ENCODE measurements around the gene POU2AF1. TPM values are rescaled to one million over a fixed set of nuclear protein-coding genes. Genes with fewer than 3 reads are reported as not detected.

The POU2AF1 gene
- total and polyA plus RNA-seq, 2 of the 13 experiments (the other 11 are each of a cell fraction or from before 2014, with no cell fraction given), result 1.9 to 3.6 TPM

DNA sequence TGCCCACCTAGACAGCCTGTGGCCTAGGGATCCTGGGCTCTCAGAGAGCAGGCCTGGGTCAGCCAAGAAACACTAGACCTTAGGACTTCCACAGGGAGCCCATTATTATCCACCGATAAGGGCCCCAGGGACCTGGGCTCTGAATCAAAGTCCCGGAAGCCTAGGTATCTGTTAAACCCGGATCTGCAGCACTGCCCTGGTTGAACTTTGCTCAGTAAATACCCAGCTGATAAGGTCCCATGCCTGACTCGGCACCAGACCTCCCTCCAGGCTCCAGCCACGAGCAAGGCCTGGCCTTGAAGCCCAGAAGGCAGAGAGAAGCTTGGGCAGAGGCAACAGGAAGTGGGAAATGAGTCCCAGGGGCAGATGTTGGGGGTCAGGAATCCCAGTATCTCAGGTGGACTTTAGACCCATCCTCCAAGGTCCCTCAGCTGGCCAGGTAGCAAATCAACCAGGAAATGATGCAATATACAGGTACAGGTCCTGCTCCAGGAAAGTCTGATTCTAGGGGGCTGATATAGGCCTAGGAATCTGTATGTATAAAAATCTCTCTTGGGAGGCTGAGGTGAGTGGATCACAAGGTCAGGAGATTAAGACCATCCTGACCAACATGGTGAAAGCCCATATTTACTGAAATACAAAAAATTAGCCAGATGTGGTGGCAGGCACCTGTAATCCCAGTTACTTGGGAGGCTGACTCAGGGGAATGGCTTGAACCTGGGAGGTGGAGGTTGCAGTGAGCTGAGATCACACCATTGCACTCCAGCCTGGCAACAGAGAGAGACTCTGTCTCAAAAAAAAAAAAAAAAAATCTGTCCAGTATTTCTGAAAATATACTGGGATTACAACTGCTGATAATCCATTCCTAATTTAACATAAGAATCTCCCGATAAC is 18.7 kb downstream of the POU2AF1 start (continued):
- TF ChIP-seq, protein P1, sequence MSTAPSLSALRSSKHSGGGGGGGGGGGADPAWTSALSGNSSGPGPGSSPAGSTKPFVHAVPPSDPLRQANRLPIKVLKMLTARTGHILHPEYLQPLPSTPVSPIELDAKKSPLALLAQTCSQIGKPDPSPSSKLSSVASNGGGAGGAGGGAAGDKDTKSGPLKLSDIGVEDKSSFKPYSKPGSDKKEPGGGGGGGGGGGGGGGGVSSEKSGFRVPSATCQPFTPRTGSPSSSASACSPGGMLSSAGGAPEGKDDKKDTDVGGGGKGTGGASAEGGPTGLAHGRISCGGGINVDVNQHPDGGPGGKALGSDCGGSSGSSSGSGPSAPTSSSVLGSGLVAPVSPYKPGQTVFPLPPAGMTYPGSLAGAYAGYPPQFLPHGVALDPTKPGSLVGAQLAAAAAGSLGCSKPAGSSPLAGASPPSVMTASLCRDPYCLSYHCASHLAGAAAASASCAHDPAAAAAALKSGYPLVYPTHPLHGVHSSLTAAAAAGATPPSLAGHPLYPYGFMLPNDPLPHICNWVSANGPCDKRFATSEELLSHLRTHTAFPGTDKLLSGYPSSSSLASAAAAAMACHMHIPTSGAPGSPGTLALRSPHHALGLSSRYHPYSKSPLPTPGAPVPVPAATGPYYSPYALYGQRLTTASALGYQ (CRISPR knock-in tag; IDR thresholded peaks at IDR 0.05), result peak; percentile 95
- 0 out of 2 replicates have a peak, but pooled peaks have one; percentile 17 for TF ChIP-seq ZNF253 (CRISPR knock-in tag; IDR thresholded peaks at IDR 0.05; ENCODE audit: borderline replicate concordance)
- TF ChIP-seq ZNF232 (CRISPR knock-in tag; IDR thresholded peaks at IDR 0.05; ENCODE audit: borderline replicate concordance), result peak; percentile 96; the same call in 1 of the 2 replicates
- peak; percentile 93 for TF ChIP-seq ZMYM4 (CRISPR knock-in tag; IDR thresholded peaks at IDR 0.05)
- TF ChIP-seq RFX5 (IDR thresholded peaks at IDR 0.05; ENCODE audit: low read depth, low read length), result peak; percentile 75; the same call in 1 of the 2 replicates
- TF ChIP-seq GZF1 (CRISPR knock-in tag; IDR thresholded peaks at IDR 0.05), result peak; percentile 68; the same call in 1 of the 2 replicates
- TF ChIP-seq CCDC6 (CRISPR knock-in tag; IDR thresholded peaks at IDR 0.05), result peak; percentile 96
- TF ChIP-seq, protein P2, sequence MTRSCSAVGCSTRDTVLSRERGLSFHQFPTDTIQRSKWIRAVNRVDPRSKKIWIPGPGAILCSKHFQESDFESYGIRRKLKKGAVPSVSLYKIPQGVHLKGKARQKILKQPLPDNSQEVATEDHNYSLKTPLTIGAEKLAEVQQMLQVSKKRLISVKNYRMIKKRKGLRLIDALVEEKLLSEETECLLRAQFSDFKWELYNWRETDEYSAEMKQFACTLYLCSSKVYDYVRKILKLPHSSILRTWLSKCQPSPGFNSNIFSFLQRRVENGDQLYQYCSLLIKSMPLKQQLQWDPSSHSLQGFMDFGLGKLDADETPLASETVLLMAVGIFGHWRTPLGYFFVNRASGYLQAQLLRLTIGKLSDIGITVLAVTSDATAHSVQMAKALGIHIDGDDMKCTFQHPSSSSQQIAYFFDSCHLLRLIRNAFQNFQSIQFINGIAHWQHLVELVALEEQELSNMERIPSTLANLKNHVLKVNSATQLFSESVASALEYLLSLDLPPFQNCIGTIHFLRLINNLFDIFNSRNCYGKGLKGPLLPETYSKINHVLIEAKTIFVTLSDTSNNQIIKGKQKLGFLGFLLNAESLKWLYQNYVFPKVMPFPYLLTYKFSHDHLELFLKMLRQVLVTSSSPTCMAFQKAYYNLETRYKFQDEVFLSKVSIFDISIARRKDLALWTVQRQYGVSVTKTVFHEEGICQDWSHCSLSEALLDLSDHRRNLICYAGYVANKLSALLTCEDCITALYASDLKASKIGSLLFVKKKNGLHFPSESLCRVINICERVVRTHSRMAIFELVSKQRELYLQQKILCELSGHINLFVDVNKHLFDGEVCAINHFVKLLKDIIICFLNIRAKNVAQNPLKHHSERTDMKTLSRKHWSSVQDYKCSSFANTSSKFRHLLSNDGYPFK (CRISPR knock-in tag; IDR thresholded peaks at IDR 0.05; ENCODE audit: borderline replicate concordance), result peak; percentile 82; the same call in 1 of the 2 replicates
- TF ChIP-seq, protein P3, sequence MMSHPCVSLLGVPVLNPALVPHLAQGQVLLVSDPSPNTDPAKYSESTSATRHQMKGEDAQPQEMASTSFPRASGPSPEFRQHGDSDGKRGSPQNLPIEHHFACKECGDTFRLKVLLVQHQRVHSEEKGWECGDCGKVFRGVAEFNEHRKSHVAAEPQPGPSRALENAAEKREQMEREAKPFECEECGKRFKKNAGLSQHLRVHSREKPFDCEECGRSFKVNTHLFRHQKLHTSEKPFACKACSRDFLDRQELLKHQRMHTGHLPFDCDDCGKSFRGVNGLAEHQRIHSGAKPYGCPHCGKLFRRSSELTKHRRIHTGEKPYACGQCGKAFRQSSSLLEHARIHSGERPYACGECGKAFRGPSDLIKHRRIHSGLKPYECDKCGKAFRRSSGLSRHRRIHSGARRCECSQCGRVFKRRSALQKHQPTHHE (CRISPR knock-in tag; IDR thresholded peaks at IDR 0.05; ENCODE audit: borderline replicate concordance), result peak; percentile 66; the same call in 1 of the 2 replicates
- TF ChIP-seq JUN (CRISPR knock-in tag; IDR thresholded peaks at IDR 0.05), result peak; percentile 79
- TF ChIP-seq KAT8 (CRISPR knock-in tag; IDR thresholded peaks at IDR 0.05), result peak; percentile 81; the same call in 1 of the 2 replicates
- peak; percentile 98 for TF ChIP-seq FOXJ3 (CRISPR knock-in tag; IDR thresholded peaks at IDR 0.05; ENCODE audit: borderline replicate concordance)
- peak; percentile 87 for TF ChIP-seq HMG20B (CRISPR knock-in tag; conservative IDR thresholded peaks at IDR 0.05)
- peak; percentile 85; the same call in 1 of the 2 replicates for TF ChIP-seq ZNF431 (CRISPR knock-in tag; IDR thresholded peaks at IDR 0.05; ENCODE audit: borderline replicate concordance, low read depth)
- peak; percentile 66; the same call in 1 of the 2 replicates for TF ChIP-seq SRY (CRISPR knock-in tag; IDR thresholded peaks at IDR 0.05)
- TF ChIP-seq, protein P4, sequence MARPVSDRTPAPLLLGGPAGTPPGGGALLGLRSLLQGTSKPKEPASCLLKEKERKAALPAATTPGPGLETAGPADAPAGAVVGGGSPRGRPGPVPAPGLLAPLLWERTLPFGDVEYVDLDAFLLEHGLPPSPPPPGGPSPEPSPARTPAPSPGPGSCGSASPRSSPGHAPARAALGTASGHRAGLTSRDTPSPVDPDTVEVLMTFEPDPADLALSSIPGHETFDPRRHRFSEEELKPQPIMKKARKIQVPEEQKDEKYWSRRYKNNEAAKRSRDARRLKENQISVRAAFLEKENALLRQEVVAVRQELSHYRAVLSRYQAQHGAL (CRISPR knock-in tag; IDR thresholded peaks at IDR 0.05; ENCODE audit: not compliant biosample characterization), result peak; percentile 79
- peak; percentile 62 for TF ChIP-seq KLF11 (CRISPR knock-in tag; IDR thresholded peaks at IDR 0.05)
